ENCODE results near the gene RMDN2. TPM values are rescaled to one million over a fixed set of nuclear protein-coding genes. Genes with fewer than 3 reads are reported as not detected.

RMDN2 gene
- total and polyA plus RNA-seq, 9 of the 15 experiments (the other 6 are each of a cell fraction or from before 2014, with no cell fraction given), result 1.5 to 4.3 (median 2.3) TPM

GRCh38 chr2:37917281-37918228 lies 7.5 kb upstream of the RMDN2 start (continued):
- TF ChIP-seq, protein P1, sequence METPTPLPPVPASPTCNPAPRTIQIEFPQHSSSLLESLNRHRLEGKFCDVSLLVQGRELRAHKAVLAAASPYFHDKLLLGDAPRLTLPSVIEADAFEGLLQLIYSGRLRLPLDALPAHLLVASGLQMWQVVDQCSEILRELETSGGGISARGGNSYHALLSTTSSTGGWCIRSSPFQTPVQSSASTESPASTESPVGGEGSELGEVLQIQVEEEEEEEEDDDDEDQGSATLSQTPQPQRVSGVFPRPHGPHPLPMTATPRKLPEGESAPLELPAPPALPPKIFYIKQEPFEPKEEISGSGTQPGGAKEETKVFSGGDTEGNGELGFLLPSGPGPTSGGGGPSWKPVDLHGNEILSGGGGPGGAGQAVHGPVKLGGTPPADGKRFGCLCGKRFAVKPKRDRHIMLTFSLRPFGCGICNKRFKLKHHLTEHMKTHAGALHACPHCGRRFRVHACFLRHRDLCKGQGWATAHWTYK (CRISPR knock-in tag; IDR thresholded peaks at IDR 0.05), result peak; percentile 30; the same call in 1 of the 2 replicates
- TF ChIP-seq GATAD2B (IDR thresholded peaks at IDR 0.05; ENCODE audit: borderline replicate concordance) (no peak), NR2C1 (IDR thresholded peaks at IDR 0.05) (no peak), NR2C1 (tag; IDR thresholded peaks at IDR 0.05) (peak; percentile 61), ZKSCAN3 (CRISPR knock-in tag; IDR thresholded peaks at IDR 0.05) (no peak), ZNF445 (CRISPR knock-in tag; IDR thresholded peaks at IDR 0.05; ENCODE audit: low read depth) (no peak), ZNF449 (CRISPR knock-in tag; IDR thresholded peaks at IDR 0.05) (peak; percentile 35; the same call in 1 of the 2 replicates), ZNF766 (CRISPR knock-in tag; conservative IDR thresholded peaks at IDR 0.05) (0 out of 2 replicates have a peak, but pooled peaks have one; percentile 25), SMAD4 (CRISPR knock-in tag; conservative IDR thresholded peaks at IDR 0.05) (peak; percentile 73), ASH1L (IDR thresholded peaks at IDR 0.05; ENCODE audit: borderline replicate concordance, low read depth, partially characterized antibody) (no peak), ZNF589 (CRISPR knock-in tag; IDR thresholded peaks at IDR 0.05; ENCODE audit: low read depth) (peak; percentile 31; the same call in 1 of the 2 replicates), ERF (CRISPR knock-in tag; IDR thresholded peaks at IDR 0.05) (0 out of 2 replicates have a peak, but pooled peaks have one; percentile 37), ZNF277 (CRISPR knock-in tag; IDR thresholded peaks at IDR 0.05; ENCODE audit: borderline replicate concordance) (no peak)
- TF ChIP-seq, protein P2, sequence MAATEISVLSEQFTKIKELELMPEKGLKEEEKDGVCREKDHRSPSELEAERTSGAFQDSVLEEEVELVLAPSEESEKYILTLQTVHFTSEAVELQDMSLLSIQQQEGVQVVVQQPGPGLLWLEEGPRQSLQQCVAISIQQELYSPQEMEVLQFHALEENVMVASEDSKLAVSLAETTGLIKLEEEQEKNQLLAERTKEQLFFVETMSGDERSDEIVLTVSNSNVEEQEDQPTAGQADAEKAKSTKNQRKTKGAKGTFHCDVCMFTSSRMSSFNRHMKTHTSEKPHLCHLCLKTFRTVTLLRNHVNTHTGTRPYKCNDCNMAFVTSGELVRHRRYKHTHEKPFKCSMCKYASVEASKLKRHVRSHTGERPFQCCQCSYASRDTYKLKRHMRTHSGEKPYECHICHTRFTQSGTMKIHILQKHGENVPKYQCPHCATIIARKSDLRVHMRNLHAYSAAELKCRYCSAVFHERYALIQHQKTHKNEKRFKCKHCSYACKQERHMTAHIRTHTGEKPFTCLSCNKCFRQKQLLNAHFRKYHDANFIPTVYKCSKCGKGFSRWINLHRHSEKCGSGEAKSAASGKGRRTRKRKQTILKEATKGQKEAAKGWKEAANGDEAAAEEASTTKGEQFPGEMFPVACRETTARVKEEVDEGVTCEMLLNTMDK (IDR thresholded peaks at IDR 0.05; ENCODE audit: borderline replicate concordance, insufficient read depth, low read depth, low read length, poor library complexity, severe bottlenecking), result no peak

All from K562 (cell line).